Suppressor macrophage treated with lipopolysaccharide for 4 hours (primary cell): Measurements from ENCODE around the gene ARFIP1.
A peak's percentile ranks its signal among the peaks of the same experiment; 100 is the strongest.
"Not testable (repeated sequence)": the region's sequence is repeated elsewhere in the genome, so short reads cannot be mapped to it uniquely, and the experiment has no call there.

Source experiments
- DNase-seq: peaks from one replicate; pipeline ENCODE4 v3.0.0-alpha.2; 2020

The ARFIP1 gene, protein sequence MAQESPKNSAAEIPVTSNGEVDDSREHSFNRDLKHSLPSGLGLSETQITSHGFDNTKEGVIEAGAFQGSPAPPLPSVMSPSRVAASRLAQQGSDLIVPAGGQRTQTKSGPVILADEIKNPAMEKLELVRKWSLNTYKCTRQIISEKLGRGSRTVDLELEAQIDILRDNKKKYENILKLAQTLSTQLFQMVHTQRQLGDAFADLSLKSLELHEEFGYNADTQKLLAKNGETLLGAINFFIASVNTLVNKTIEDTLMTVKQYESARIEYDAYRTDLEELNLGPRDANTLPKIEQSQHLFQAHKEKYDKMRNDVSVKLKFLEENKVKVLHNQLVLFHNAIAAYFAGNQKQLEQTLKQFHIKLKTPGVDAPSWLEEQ

DNA sequence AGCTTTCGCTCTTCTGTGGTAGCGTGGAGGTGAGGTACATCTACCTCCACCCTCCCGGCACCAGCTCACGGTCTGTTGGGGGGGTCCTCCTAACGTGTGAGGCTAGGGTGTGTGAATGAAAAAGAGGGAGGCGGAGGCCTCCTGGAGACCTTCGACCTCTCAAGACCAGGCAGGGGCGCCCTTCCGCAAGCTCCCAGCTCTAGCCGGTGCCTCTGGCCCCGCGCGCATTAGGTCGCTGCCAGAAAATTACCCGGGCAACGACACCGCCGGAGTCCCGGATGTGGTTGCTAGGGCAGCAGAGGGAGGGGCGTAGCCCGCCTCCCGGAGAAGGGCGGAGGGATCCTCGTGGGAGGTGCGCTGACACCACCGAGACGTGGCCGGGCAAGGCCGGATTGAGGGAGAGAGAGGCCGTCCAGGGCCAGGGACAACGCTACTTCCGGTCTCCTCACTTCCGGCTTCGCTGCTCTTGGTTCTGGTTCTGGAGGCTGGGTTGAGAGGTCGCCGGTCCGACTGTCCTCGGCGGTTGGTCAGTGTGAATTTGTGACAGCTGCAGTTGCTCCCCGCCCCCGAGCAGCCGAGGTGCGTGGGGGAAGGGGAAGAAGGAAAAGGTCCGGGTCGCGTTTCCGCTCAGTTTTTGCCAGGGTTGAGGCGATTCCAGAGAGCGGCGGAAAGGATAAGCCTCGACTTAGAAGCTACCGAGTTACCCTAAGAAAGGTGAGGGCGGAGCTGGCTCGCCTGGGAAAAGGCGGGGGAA is at the start of gene ARFIP1, which contains the start of gene TIGD4:
Gene ARFIP1 (plus strand): TSS at position 442 of the 754 bp plus-strand sequence. CDS start 49,680 bp downstream, outside the sequence.
Gene TIGD4 (minus strand): TSS at position 218 of the 754 bp plus-strand sequence. CDS start 8,726 bp downstream, outside the sequence.
- peak; percentile 97 for DNase-seq

DNA sequence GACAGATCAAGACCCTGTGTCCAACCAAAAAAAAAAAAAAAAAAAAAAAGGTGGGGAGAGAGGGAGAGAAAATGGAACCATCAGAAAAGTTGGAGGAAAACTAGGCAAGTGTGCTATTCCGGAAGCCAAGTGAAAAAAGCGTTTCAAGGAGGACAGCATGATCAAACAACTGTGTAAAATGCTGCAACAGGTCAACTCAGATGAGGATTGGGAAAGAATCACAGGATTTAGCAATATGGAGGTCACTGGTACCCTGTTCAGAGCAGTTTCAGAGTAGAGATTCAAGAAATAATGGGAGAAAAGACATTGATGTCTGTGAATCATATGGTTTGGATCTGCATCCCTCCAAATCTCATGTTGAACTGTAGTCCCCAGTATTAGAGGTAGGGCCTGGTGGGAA is 47.8 kb upstream of the ARFIP1 start:
- DNase-seq, result no peak

DNA sequence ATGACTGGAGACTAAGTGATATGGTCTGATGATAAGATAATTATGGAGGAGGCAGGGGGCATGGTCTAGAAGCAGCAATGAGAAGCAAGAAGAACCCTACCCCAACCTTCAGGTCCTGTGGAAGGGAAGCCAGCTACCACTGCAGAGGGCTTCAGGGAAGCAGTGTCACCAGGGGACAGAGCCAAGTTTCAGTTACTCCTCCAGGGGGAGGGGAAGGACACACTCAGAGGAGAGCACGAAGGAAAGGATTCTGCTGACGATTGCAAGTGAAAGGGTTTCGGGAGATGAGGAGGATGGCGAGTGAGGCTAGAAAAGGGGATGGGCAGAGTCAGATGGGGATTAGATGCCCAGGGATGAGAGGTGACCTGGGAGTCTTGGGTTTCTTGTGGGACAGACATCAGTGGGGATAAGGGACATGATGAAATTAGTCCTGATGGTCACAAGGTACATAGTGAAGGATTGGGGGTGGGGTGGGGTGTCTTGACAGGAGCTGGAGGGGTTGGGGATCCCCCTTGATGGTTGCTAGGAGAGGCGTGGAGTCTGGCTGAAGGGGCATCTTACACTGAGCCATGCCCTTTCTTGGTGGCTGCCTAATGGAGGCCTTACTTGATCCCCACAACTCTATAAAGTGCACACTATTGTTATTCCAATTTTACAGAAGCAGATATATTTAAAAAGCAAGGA is 45.6 kb upstream of the ARFIP1 start:
- no peak for DNase-seq

DNA sequence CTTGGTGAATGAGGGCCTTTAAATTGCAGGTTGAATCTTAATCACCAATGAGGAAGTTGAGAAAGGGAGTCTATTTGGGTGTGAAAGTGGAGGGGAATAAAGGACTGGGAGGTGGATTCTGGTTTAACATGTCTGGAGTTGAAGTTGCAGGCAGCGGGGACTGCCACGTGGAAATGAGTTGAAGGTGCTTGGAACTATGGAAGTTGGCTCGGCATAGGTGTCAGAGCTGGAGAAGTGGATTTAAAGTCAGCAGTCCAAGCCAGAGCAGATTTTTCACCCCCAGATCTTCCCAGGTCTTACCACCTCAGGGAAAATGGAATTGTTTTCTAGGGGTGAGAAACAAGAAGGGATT is 45.1 kb upstream of the ARFIP1 start:
- no peak for DNase-seq

DNA sequence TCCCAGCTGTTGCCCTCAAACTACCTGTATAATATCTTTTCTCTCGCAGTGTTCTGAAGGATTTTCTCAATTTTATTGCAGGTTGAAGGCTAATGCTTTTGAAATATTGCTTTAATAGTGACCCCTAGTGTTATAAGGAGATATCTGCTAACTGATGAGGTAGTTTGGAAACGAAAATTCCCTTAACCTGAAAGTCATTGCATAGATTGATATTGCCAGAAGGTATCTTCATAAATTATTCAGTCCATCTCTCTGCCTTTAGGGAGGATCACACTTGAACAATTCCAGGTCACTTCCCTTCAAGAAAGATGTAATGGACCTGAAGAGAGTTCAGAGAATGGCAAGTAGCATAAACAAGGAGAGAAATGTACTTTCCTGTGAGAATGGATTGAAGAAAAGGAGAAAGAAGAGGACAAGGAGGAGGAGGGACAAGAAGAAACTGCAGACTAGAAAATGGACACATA is 44.3 kb upstream of the ARFIP1 start:
- DNase-seq, result peak; percentile 49

DNA sequence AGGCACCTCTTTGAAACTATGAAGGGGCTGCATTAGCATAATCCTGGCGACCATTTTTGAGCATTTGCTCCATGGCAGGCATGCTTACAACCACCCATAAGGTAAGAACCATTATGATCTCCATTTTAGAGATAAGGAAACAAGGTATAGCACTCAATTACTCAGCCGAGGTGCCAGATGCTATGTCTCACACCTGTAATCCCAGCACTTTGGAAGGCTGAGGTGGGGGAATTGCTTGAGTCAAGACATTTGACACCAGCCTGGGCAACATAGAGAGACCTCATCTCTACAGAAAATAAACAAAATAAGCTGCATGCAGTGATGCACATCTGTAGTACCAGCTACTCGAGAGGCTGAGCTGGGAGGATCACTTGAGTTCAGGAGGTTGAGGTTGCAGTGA is 43.8 kb upstream of the ARFIP1 start:
- DNase-seq, result no peak

DNA sequence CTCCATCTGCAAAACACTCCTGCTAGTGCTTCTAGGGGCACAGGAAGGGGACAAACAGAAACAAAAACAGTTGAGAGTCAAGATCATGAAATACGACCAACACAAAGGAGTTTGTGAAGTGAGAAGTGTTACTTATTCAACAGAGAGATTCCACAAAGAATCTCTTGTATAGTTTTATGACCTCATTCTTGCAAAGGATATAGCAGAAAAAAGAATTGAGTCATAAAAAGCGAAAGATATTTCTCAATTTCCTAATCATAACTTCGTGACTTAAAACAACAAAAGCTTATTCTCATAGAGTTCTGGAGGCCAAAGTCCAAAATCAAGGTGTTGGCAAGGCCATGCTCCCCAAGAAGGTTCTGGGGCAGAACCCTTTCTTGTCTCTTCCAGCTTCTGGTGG is 40.9 kb upstream of the ARFIP1 start:
- DNase-seq, result no peak

DNA sequence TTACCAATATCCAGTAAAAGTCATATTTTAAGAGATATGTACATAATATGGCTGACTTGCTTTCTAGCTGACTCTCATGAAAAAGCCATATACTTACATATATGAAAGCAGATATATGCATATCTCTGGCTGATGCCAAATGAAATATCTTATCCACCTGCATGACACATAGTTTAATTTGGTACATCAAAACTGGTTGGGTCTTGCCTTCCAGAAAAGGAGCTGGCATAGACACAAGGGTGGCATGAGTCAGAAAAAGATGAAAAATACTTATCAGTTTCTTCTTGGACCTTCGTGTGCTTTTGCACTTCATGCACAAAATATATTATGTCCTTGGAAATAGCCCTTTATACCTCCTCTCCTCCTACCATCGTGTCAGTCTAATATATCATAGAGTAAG is 32.3 kb upstream of the ARFIP1 start:
- DNase-seq, result no peak

DNA sequence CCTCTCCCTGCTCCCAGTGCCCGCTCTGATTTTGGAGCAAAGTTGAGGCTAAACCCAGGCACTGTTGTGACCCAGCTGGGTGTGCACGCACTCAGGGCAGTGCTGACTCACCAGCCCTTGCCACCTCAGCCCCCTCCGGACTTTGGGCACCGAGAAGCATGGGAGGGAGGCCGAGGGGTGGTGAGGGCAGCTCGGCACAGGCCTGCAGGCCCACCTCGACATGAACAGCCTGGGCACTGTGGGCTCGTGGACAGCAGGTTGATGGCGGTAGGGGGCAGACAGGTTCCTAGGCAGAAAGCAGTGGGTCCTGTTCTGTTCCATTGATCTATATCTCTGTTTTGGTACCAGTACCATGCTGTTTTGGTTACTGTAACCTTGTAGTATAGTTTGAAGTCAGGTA is 31.1 kb upstream of the ARFIP1 start:
- DNase-seq, result no peak

DNA sequence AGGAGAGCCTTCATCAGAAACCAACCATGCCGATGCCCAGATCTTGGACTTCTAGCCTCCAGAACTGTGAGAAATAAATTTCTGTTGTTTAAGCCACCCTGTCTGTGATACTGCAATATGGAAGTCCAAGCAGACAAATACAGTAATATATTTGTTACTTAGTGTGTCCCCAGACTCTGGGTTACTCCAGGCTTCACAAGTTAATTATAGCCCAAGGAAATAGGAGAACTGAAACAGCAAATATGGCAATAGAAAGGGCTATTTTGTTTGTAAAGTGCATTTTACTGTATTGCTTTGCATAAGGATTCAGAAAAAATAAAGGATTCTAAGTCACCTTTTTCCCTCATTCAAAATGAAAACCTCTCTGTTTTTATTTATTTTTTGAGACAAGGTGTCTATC is 16.0 kb upstream of the ARFIP1 start:
- DNase-seq, result peak; percentile 17

DNA sequence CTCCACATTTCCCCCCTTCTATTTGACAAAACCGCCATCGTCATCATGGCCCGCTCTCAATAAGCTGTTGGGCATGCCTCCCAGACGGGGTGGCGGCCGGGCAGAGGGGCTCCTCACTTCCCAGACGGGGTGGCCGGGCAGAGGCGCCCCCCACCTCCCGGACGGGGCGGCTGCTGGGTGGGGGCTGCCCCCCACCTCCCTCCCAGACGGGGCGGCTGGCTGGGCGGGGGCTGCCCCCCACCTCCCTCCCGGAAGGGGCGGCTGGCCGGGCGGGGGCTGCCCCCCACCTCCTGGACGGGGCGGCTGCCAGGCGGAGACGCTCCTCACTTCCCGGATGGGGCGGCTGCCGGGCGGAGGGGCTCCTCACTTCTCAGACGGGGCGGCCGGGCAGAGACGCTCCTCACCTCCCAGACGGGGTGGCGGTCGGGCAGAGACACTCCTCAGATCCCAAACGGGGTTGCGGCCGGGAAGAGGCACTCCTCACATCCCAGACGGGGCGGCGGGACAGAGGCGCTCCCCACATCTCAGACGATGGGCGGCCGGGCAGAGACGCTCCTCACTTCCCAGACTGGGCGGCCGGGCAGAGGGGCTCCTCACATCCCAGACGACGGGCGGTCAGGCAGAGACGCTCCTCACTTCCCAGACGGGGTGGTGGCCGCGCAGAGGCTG is 14.6 kb upstream of the ARFIP1 start:
- DNase-seq, result not testable (repeated sequence)

DNA sequence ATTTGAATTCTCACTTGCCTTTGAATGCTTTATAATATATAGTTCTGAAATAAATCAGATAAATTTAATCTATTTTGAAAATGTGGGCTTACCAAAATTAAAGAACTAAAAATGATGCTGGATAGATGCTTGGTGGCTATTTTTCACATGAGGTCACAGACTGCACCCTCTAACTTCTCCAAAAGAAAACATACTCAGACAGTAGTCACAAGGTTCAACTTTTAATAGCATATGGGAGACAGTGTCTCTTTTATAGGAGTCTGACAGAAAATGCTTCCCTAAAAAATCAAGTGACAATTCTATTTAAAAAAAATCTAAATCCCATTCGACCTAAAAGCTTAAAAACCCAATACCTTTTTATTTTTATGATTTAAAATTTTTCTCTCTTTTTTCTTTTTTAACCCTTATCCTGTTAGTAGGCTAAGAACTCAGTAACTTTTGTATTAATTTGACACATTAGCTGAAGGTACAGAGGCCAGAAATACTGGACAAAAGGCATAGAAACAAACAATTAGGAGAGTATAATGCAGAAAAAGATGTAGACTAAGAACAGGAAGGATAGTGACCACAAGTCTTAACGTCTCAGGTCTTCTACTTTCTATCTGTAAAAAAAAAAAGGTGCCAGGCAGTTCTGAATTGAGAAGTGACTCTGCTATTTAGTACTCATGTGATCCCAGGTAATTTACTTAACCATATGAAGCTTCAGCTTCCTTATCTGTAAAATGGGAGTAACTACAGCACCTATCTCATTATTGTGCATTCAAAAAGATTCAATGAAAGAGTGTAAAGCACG is 7.8 kb upstream of the ARFIP1 start:
- DNase-seq, result no peak

DNA sequence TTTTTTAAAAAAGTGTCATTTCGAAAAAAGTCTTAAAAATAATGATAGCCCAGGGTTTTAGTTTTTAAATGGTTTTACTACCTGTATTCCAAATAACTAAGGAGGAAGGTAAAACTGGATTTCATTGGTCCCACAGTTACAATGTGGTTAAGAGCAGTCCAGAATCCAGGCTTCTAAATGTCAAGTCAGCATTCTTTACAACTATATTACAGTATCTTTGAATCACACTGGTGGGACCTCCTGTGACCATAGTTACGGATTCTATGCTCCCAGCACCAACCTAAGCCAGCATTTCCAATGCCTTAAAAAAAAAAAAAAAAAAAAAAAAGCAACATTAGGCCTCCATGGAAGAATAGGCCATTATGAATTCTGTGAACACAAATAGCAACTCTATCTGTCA is 6.4 kb upstream of the ARFIP1 start:
- no peak for DNase-seq

DNA sequence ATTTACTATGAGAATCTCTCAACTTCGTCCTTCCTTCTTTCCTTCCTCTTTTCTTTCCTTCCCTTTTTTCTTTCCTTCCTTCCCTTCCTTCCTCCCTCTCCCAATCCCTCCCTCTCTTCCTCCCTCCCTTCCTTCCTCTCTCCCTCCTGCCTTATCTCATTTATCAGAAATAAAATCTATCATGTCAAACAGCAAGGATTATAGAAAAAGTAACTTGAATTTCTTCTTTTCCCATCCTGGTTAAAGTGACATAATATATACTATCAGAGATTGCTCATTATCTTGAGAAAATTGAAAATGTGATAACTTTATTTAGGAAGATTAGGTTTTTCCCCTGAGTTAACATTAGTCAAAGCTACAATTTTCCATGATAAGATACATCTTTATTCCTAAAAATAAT is 5.8 kb upstream of the ARFIP1 start:
- DNase-seq, result no peak

DNA sequence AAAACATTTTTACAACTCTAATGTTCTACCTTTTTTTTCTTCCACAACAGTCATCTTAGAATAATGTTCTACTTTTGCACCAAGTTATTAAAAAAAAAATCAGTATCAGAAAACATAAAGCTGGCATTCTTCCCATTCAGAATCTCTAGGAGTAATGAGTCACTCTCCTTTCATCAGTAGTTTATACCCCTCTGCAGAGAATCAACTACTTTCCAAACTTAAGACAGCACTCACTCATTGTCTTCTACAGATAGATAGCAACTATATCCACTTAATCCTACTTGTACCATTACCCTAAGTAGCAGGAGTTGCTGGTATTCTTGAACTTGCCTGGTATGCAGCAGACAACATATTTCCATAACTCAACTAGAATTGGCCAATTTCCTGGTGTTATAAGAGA is 3.4 kb upstream of the ARFIP1 start:
- DNase-seq, result no peak

DNA sequence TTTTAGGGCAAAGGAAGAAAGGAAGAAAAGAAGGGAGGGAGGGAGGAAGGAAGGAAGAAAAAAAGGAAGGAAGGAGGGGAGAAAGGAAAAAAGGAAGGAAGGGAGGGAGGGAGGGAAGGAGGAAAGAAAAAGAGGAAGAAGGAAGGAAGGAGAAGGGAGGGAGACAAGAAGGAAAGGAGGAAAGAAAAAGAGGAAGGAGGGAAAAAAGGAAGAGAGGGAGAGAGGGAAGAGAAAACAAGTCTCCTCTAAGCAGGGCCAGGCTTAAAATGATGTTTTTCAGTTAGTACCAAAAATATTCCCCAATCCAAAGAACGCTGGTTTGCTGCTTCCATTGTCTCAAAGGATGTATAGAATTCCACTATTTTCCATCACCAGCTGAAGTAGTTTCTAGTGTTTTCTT is 2.3 kb upstream of the ARFIP1 start:
- no peak for DNase-seq

DNA sequence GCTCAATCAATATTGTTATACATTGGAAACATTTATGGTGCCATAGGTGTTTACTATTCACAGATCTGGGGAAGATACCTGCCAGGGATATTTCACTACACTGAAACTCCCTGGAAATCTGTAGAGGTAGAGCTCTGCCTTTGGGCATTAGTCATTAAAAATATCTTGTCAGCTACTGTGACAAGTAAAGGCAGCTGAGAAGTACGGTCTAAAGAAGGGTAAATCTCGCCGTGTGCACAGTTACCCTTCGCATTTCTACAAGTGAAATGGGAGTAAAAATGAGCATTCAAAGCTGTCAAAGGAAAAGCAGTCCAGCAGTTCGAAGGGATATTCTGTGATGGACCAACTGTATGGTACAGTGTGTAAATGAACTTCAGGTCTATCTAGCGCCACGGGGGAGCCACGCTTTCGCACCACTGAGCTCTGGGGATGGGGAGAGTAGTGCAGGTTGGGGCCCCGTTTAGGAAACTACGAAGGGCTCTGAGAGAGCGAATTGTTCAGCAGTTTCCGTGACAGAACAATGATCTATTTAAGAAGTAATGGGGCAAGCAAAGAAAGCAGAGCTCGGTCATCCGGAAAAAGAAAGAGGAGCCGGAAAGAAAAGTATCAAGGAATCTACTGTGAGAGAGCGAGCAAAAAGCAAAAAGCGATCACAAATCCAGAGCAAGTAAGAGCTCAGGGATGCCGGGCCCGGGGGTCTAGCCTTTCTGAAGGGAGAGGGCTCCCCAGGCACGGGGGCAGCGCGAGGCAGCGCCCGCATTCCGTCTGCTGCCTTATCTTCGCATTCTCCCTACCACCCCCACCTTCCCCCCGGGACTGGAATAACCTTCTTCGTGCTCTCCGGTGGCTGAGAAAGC is 870 bp upstream of the ARFIP1 start:
- DNase-seq, result peak; percentile 12

DNA sequence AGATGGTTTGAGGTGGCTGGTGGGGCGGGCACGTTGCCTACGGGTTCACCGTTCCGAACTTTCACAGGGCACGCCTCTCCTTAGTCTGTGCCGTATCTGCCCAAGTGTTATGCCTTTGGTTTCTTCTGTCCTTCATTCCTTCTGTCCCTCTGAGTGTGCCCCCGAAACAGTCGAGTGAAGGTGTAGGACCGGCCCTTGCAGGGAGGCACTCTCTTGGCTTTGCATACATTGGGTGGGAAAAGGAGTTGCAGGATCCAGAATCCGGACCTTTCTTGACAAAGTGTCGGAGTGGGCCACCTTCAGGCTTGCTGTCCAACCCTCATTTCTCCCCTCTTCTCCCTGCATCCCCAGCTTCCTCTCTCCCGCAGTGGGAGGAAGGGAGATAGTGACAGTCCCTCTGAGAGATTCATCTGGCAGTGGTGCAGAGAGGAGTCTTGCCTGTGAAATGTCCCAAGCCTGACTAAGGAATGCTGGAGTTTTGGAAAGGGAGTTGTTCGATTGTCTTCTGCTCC is 569 bp downstream of the ARFIP1 start:
- peak; percentile 11 for DNase-seq

DNA sequence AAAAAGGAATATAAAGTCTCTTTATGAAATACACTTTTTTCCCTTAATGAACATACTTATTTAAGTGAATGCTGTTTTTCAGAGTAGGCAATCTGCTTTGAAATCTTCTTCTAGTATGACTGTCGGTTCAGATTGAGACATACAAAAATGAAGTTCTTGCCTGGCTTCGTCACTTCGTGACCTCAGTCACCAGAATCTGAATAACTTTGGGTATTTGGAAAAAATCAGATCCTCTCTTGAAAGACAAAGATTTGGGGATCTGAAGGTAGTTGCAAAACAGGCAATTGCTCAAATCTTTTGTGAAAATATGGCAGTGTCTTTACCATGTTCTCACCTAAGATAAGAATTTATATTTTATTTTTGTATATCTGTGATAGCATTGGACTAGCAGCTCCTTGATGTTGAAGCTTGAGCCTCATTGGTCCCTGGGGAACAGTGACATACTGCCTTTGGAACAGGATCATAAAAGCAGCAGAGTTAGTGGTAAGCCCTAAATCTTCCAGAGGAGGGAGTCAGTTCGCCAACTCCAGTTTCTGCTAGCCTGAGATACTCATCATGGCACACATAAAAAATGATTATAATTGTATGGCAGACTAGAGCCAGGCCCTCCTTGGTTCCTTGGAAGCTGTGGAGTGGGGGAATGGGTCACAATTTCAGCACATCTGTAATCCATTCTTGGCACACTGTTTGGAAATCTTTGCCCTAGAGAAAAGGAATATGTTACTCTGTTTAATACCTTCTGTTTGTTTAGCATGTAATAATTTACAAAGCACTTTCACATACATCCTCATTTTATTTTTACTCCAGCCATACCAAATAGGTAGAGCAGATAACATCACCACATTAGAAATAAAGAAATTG is 5.0 kb downstream of the ARFIP1 start:
- no peak for DNase-seq
